Heart left ventricle (tissue), 16 donors: ENCODE measurements around the gene MRPL34. TPM values are rescaled to one million over a fixed set of nuclear protein-coding genes. Genes with fewer than 3 reads are reported as not detected.

ENCODE experiments used
- ATAC-seq, 4 donors: fragments of 200-7000 bp; cut with Tn5 transposase; one replicate each; pipeline ENCODE4 v1.9.1; 2020 to 2022; ENCODE audit warnings: moderate library complexity in 4 of 4, mild to moderate bottlenecking in 3 of 4, moderate number of reproducible peaks in 1 of 4
- DNase-seq, 5 donors: peaks; one replicate each; pipeline ENCODE4 v3.0.0-alpha.2; 2020
- H3K27ac ChIP-seq, 12 donors: fragments of 200-600 bp; sonication (generic) in 4 of 12; one replicate each; pipeline versions ENCODE4 v1.5.0 to v1.8.0; 2016 to 2022; ENCODE audit warnings: mild to moderate bottlenecking in 2 of 12
- H3K27me3 ChIP-seq, 9 donors: fragments of 200-600 bp; sonication (generic) in 2 of 9; one replicate each; pipeline versions ENCODE4 v1.5.1 to v1.8.0; 2016 to 2022; ENCODE audit warnings: mild to moderate bottlenecking in 3 of 9
- H3K36me3 ChIP-seq, 9 donors: fragments of 200-600 bp; sonication (generic) in 2 of 9; one replicate each; pipeline versions ENCODE4 v1.5.0 to v1.8.0; 2018 to 2022; ENCODE audit warnings: mild to moderate bottlenecking in 2 of 9
- H3K4me1 ChIP-seq, 12 donors: fragments of 200-600 bp; sonication (generic) in 4 of 12; one replicate each; pipeline versions ENCODE4 v1.5.0 to v1.8.0; 2016 to 2022; ENCODE audit warnings: mild to moderate bottlenecking in 3 of 12
- H3K4me3 ChIP-seq, 12 donors: fragments of 200-600 bp; sonication (generic) in 4 of 12; one replicate each; pipeline versions ENCODE4 v1.5.0 to v1.8.0; 2017 to 2022; ENCODE audit warnings: mild to moderate bottlenecking in 9 of 12, moderate library complexity in 4 of 12
- H3K9me3 ChIP-seq, 12 donors: fragments of 200-600 bp; sonication (generic) in 4 of 12; one replicate each; pipeline versions ENCODE4 v1.5.0 to v1.8.0; 2016 to 2022; ENCODE audit warnings: mild to moderate bottlenecking in 1 of 12
- CTCF ChIP-seq, 12 donors: fragments of 200-600 bp; sonication (generic) in 4 of 12; IDR thresholded peaks; one replicate each; pipeline versions ENCODE4 v1.5.0 to v1.8.0; 2018 to 2022; ENCODE audit warnings: antibody characterized with exemption in 12 of 12, mild to moderate bottlenecking in 5 of 12
- POLR2A ChIP-seq, 2 donors: fragments of 450-650 bp; IDR thresholded peaks; one replicate each; pipeline ENCODE4 v1.6.1; 2017; ENCODE audit warnings: antibody characterized with exemption in 2 of 2, mild to moderate bottlenecking in 2 of 2, moderate library complexity in 2 of 2
- WGBS, 4 donors: extraction: QIAGEN DNeasy Blood & Tissue Kit in 2 of 4; methylation state at CpG; one replicate each; pipeline versions ENCODE4 v1.1.5 to v1.1.7; 2013 to 2018; 5-methylcytosine and 5-hydroxymethylcytosine counted together
- intact Hi-C, 10 donors: fragments of 100-400 bp; cut with DNase I; formaldehyde crosslinking; loops; one replicate each; pipeline versions ENCODE4 v1.11.1 to v1.14.2; 2022
- polyA plus RNA-seq, 2 donors: library from polyadenylated mRNA; stranded (reverse); fragments of 200-250 nt; gene quantifications; one replicate each; pipeline ENCODE4 v1.2.3, GENCODE V29; 2013
- total RNA-seq, 9 donors: library from RNA; depleted of rRNA in 2 of 9; stranded (reverse); fragments of >200 nt in 2 of 9; fragmentation: NEBNext Ultra II Directional in 3 of 9; extraction: Animal tissue kit (Norgen Biotek cat#: 25700) in 3 of 9; gene quantifications; one replicate each; pipeline versions ENCODE4 v1.1.0 to v1.2.4, GENCODE V29; 2016 to 2023
- donor health status: ischemic (EF 13 %, LVEDD 7.1; RV severe dilation, severe dysfunction).
- donor health status: healthy with polysubstance abuse.
- donor health status: DM: no; HTN: yes; CAD: no.
- donor health status: DM: no; HTN: no; CAD: no.
- donor health status: ischemic (EF 25% LVEDD 6.9; RV normal size, moderate dysfunction).
- donor health status: ischemic (EF 25% LVEDD 5.7; RV mildly dilated, moderate dysfunction).
- donor health status: healthy.
- donor health status: DM: yes; HTN: yes; CAD: no.
- donor health status: ischemic (EF 35%, LVEDD 5.7; RV mildly dilated, moderate dysfunction).
- donor health status: nonischemic (EF 11% LVEDD 7.7; RV severe dilation, severe dysfunction).
- donor health status: DM: yes; HTN: yes; CAD: no.
- donor health status: PGD.
- donor health status: ischemic (EF 29% LVEDD 5.4; RV normal size, mild dysfunction).
- donor health status: nonischemic (EF 23%, LVEDD 6.1; RV moderate dilation, normal function).

MRPL34 gene
- total and polyA plus RNA-seq, 11 donors: 97.8 to 389 (median 190) TPM

DNA sequence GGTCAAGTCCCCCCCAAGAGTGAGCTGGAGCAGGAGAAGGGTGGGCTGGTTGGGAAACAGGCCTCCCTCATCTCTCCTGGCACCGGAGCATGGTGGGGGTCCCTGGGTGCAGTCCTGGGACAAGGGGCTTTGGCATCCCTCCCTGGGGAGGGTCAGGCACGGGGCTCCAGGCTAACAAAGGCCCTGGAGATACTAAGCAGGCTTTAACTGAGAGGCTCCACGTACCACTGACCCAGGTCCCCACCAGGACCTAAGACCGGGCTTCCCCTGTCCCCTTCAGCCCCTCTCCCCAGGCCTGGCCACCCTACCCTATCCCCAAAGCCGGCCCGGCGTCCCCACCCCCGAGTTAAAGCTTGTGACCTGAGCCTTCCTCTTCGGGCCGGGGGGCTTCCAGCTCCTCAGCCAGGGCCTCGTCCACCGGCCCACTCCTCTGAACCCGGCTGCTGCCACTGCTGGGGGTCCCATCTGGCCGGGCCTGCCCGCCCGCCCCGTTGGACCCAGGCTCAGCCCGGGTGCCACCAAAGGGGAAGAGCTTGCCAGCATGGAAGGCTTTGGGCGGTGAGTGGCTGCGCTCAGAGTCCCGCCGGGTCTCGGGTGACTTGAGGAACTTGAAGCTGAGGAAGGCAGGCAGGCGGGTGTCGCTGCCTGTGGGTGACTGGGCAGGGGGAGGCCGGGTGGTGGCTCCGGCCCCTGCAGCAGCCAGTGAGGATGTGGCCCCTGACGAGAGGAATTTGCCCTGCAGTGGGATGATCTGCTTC is 18.9 kb downstream of the MRPL34 start:
- WGBS, 4 donors: 84 to 93% (median 92%) methylated on average over 11 to 28 of the region's 28 CpGs
- Histone ChIP-seq H3K36me3 (peaks cover 0 to 44% (median 23%) of the 10 kb centered on the region in 9 donors), H3K4me3 (no peak overlapping the region), H3K4me1 (peaks cover 0 to 21% (median 0%) of the 10 kb centered on the region in 12 donors), H3K27me3 (peaks cover 0 to 8% (median 0%) of the 10 kb centered on the region in 9 donors), H3K27ac (no peak overlapping the region), H3K9me3 (no peaks in the 10 kb centered on the region)
- no peak for ATAC-seq
- TF ChIP-seq CTCF (IDR thresholded peaks at IDR 0.05) (no peak), POLR2A (IDR thresholded peaks at IDR 0.05) (no peak)
- intact Hi-C loops: no loop called here
- DNase-seq: no peak

GRCh38 chr19:17325133-17325532 is 19.5 kb downstream of the MRPL34 start:
- Histone ChIP-seq H3K27ac (no peak overlapping the region), H3K36me3 (peaks cover 0 to 38% (median 18%) of the 10 kb centered on the region in 9 donors), H3K9me3 (no peaks in the 10 kb centered on the region), H3K4me3 (no peak overlapping the region), H3K4me1 (peaks cover 0 to 21% (median 0%) of the 10 kb centered on the region in 12 donors), H3K27me3 (peaks cover 0 to 14% (median 0%) of the 10 kb centered on the region in 9 donors)
- TF ChIP-seq CTCF (IDR thresholded peaks at IDR 0.05) (no peak), POLR2A (IDR thresholded peaks at IDR 0.05) (no peak)
- no peak for DNase-seq
- 96 to 100% (median 97%) methylated on average over 20 of the region's 20 CpGs for WGBS, 4 donors
- intact Hi-C loops: no loop called here
- no peak for ATAC-seq

DNA sequence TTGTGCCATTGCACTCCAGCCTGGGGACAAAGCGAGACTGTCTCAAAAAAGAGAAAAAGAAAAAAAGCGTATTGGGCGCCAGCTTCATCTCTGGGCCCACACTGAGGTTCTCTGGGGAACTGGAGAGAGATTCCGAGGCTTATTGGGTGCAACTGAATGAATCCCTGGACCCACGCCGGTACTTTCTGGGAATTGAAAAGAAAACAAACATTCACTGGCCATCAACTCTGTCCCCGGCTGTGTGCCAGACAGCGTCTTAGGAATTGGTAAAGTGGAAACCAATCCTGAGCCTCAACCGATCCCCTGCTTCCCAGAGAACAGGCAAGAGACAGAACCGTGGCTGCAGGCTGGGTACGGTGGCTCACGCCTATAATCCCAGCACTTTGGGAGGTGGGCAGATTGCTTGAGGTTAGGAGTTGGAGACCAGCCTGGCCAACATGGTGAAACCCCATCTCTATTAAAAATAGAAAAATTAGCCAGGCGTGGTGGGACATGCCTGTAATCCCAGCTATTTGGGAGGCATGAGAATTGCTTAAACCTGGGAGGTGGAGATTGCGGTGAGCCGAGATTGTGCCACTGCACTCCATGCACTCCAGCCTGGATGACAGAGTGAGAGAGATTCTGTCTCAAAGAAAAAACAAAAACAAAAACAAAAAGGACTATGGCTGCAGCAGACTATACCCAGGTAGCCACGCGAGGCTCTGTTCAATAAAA is 20.4 kb downstream of the MRPL34 start:
- H3K9me3 ChIP-seq: no peaks in the 10 kb centered on the region
- DNase-seq: peak in 1 of 5 donors; percentile 58
- peaks cover 0 to 17% (median 0%) of the 10 kb centered on the region in 9 donors for H3K27me3 ChIP-seq
- no peak for ATAC-seq
- H3K27ac ChIP-seq: no peak overlapping the region
- peaks cover 0 to 21% (median 0%) of the 10 kb centered on the region in 12 donors for H3K4me1 ChIP-seq
- H3K36me3 ChIP-seq: peaks cover 0 to 36% (median 10%) of the 10 kb centered on the region in 9 donors
- TF ChIP-seq CTCF (IDR thresholded peaks at IDR 0.05) (no peak), POLR2A (IDR thresholded peaks at IDR 0.05) (no peak)
- no peak overlapping the region for H3K4me3 ChIP-seq
- intact Hi-C loops: no loop called here
- WGBS, 4 donors: 75 to 89% (median 80%) methylated on average over 17 of the region's 17 CpGs

DNA sequence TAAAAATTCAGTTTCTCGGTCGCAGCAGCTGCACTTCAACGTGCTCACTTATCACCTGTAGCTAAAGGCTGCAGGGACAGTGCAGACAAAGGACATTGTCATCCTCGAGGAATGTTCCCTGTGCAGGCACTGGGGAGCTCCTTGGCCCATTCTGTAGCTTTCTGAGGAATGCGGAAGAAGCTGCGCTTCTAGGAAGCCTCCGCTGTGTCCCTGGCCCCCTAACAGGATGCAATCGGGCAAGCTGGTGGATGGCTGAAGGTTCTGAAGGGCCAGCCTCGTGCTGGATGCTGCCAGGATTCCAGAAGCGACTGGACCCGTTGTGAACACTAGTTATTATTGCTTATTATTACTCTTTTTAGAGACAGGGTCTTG is 20.9 kb downstream of the MRPL34 start:
- Histone ChIP-seq H3K4me1 (peaks cover 0 to 21% (median 0%) of the 10 kb centered on the region in 12 donors), H3K36me3 (peaks cover 0 to 31% (median 5%) of the 10 kb centered on the region in 9 donors), H3K9me3 (no peaks in the 10 kb centered on the region), H3K4me3 (no peak overlapping the region), H3K27ac (no peak overlapping the region), H3K27me3 (peaks cover 0 to 17% (median 0%) of the 10 kb centered on the region in 9 donors)
- intact Hi-C loops: no loop called here
- ATAC-seq (no peak), DNase-seq (no peak)
- TF ChIP-seq CTCF (IDR thresholded peaks at IDR 0.05) (no peak), POLR2A (IDR thresholded peaks at IDR 0.05) (no peak)
- WGBS, 4 donors: 79 to 83% (median 80%) methylated on average over 11 of the region's 11 CpGs
